ENCODE measurements around the gene SMPD4. TPM values are rescaled to one million over a fixed set of nuclear protein-coding genes. Genes with fewer than 3 reads are reported as not detected.
"Not testable (repeated sequence)": the region's sequence is repeated elsewhere in the genome, so short reads cannot be mapped to it uniquely, and the experiment has no call there.

The SMPD4 gene
- total RNA-seq, 1 donor from 2014 or later, result 91.7 TPM

- DNase-seq (ENCODE audit: low read depth, low spot score), result no peak
- H3K36me3 Mint-ChIP-seq (ENCODE audit: low read depth), result peaks cover 3% of the 10 kb centered on the region
- peak overlapping the region; percentile 34 for H3K4me3 Mint-ChIP-seq
- no peak for TF ChIP-seq CTCF (conservative IDR thresholded peaks at IDR 0.05)
- H3K27ac Mint-ChIP-seq (ENCODE audit: unreplicated experiment), result no peak overlapping the region
- H3K4me1 Mint-ChIP-seq, result peaks cover 13% of the 10 kb centered on the region
- H3K27me3 Mint-ChIP-seq (ENCODE audit: low read depth), result no peaks in the 10 kb centered on the region
- no peaks in the 10 kb centered on the region for H3K9me3 Mint-ChIP-seq
Observed at GRCh38 chr2:130187268-130187667, 5.9 kb upstream of the SMPD4 start.

GRCh38 chr2:130186391-130186790, 5.0 kb upstream of the SMPD4 start:
- no peak for DNase-seq (ENCODE audit: low read depth, low spot score)
- no peak for TF ChIP-seq CTCF (conservative IDR thresholded peaks at IDR 0.05)
- Mint-ChIP-seq H3K27ac (ENCODE audit: unreplicated experiment) (no peak overlapping the region), H3K4me1 (peaks cover 13% of the 10 kb centered on the region), H3K9me3 (no peaks in the 10 kb centered on the region), H3K4me3 (no peak overlapping the region), H3K27me3 (ENCODE audit: low read depth) (no peaks in the 10 kb centered on the region), H3K36me3 (ENCODE audit: low read depth) (peaks cover 3% of the 10 kb centered on the region)

GRCh38 chr2:130185896-130186295, 4.5 kb upstream of the SMPD4 start:
- Mint-ChIP-seq H3K4me1 (peaks cover 14% of the 10 kb centered on the region), H3K4me3 (no peak overlapping the region), H3K9me3 (no peaks in the 10 kb centered on the region), H3K27me3 (ENCODE audit: low read depth) (no peaks in the 10 kb centered on the region), H3K27ac (ENCODE audit: unreplicated experiment) (no peak overlapping the region), H3K36me3 (ENCODE audit: low read depth) (no peaks in the 10 kb centered on the region)
- no peak for TF ChIP-seq CTCF (conservative IDR thresholded peaks at IDR 0.05)
- DNase-seq (ENCODE audit: low read depth, low spot score), result no peak

GRCh38 chr2:130185436-130185835, 4.0 kb upstream of the SMPD4 start:
- Mint-ChIP-seq H3K4me1 (peaks cover 19% of the 10 kb centered on the region), H3K27ac (ENCODE audit: unreplicated experiment) (no peak overlapping the region), H3K4me3 (peak overlapping the region; percentile 61), H3K9me3 (no peaks in the 10 kb centered on the region), H3K27me3 (ENCODE audit: low read depth) (no peaks in the 10 kb centered on the region), H3K36me3 (ENCODE audit: low read depth) (no peaks in the 10 kb centered on the region)
- TF ChIP-seq CTCF (conservative IDR thresholded peaks at IDR 0.05), result no peak
- no peak for DNase-seq (ENCODE audit: low read depth, low spot score)

GRCh38 chr2:130183512-130184373, 2.3 kb upstream of the SMPD4 start:
- Mint-ChIP-seq H3K27me3 (ENCODE audit: low read depth) (no peaks in the 10 kb centered on the region), H3K36me3 (ENCODE audit: low read depth) (no peaks in the 10 kb centered on the region), H3K4me3 (peak overlapping the region; percentile 90), H3K27ac (ENCODE audit: unreplicated experiment) (peak overlapping the region; percentile 93), H3K9me3 (no peaks in the 10 kb centered on the region), H3K4me1 (peaks cover 19% of the 10 kb centered on the region)
- peak; percentile 46 for DNase-seq (ENCODE audit: low read depth, low spot score)
- no peak for TF ChIP-seq CTCF (conservative IDR thresholded peaks at IDR 0.05)

GRCh38 chr2:130182826-130183511, 1.6 kb upstream of the SMPD4 start:
- Mint-ChIP-seq H3K4me1 (peaks cover 19% of the 10 kb centered on the region), H3K4me3 (peak overlapping the region; percentile 90), H3K27ac (ENCODE audit: unreplicated experiment) (peak overlapping the region; percentile 50)
- not testable (repeated sequence) for H3K36me3 Mint-ChIP-seq (ENCODE audit: low read depth); H3K9me3 Mint-ChIP-seq; H3K27me3 Mint-ChIP-seq (ENCODE audit: low read depth)
- DNase-seq (ENCODE audit: low read depth, low spot score), result peak; percentile 15
